ENCODE results near the gene IFI27. TPM values are rescaled to one million over a fixed set of nuclear protein-coding genes. Genes with fewer than 3 reads are reported as not detected.

IFI27 gene
- total RNA-seq, 1 experiment from 2014 or later = 816 TPM

DNA sequence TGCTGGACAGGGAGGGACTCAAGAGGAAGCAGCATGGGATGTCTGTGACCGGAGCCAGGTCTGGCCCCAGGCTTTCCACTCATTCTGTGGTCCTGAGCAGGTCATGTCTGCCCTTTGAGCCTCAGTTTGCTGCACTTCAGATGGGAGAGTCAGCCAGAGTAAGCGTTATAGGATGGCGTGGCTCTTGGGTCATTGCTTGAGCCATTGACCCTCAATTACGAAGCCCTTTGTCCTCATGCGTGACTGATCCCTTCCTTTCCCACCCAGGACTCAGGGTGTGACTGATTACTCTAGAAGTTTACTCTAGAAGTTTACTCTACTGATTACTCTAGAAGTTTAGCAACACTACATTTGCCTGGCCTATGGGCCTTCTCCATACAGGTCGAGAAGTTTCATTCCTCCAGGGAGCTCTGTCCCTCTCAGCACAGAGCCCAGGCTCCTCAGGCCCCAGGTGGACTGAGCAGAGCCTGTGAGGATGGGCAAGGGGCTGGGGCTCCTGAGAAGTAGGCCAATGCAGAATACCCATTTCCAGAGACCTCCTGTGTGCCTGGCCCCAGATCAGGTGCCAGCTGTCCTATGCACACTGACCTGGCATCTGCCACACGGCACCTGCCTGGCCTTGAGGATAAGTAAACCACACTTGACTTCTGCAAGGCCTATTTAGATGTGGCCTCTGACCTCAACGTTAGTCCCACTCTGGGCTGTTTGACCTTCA, 7.6 kb upstream of the IFI27 start:
- no peak for DNase-seq (ENCODE audit: low spot score)

DNA sequence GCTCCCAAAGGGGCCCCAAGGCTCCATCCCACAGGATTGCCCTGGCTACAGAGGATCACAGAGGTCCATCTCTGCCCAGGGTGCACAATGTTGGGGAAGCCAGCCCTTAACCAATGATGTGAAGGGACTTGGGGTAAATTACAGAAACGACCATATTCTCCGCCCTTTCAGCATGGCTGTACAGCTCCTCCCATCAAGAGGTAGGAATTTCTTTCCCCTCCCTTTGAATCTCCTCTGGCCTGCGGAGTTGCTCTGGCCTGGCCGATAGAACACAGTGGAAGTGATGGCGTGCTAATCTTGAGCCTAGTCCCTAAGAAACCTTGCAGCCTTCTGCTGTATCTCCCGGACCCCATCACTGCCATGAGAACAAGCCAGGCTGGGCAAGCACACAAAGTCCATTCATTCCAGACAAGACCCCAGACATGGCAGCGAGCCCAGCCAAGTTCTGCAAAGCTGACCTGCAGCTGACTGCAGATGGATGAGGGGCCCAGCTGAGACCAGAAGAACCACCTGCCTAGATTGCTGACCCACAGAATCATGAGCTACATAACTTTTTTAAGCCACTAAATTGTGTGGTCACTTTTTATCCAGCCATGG, 6.9 kb upstream of the IFI27 start:
- DNase-seq (ENCODE audit: low spot score) = no peak

GRCh38 chr14:94104731-94105130, 5.8 kb upstream of the IFI27 start:
- DNase-seq (ENCODE audit: low spot score) = no peak

- no peak for DNase-seq (ENCODE audit: low spot score)
These were observed 653 bp upstream of the IFI27 start for GRCh38 chr14:94109915-94110250.

DNA sequence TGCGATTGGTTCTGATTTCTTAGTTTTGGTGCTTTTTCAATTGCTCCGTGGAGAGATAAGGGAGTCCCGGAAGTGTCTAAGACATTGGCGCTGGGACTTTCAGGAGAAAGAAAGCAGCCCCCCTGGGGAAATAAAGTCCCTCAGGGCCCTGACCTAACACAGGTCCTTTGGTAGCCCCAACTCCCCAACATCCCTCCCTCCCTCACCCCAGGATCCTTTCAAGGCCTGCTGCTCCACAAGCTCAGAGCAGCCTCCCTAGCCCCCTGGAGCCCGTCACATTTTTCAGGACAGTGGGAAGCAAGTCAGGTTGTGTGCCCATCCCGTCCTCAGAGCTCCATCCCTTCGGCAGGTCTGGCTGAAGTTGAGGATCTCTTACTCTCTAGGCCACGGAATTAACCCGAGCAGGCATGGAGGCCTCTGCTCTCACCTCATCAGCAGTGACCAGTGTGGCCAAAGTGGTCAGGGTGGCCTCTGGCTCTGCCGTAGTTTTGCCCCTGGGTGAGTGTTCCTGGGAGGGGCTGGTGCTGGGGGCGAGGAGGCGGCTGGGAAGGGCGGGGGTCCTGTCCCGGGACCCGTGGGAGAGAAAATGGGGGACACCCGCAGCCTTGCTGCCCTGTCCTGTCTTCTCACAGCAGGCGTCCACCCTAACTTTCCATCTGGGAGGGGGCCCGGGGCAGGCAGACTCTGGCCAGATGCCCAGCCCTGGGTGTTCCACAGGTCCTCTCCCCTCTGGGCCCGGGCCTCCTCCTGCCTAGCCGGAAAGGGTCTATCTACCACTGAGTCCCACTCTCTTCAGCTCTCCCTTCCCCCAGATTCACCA, 950 bp downstream of the IFI27 start:
- no peak for DNase-seq (ENCODE audit: low spot score)

- no peak for DNase-seq (ENCODE audit: low spot score)
These were observed 2.1 kb downstream of the IFI27 start for GRCh38 chr14:94112513-94113063.

DNA sequence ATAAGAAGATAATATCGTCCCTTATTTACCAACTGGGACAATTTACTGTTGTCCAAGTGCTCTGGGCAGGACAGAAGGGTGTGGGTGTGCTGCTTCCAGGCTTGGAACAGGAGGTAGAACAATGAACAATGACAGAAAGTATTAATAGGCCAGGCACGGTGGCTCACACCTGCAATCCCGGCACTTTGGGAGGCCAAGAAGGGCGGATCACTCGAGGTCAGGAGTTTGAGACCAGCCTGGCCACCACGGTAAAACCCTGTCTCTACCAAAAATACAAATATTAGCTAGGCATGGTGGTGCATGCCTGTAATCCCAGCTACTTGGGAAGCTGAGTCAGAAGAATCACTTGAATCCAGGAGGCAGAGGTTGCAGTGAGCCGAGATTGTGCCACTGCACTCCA, 2.5 kb downstream of the IFI27 start:
- no peak for DNase-seq (ENCODE audit: low spot score)

DNA sequence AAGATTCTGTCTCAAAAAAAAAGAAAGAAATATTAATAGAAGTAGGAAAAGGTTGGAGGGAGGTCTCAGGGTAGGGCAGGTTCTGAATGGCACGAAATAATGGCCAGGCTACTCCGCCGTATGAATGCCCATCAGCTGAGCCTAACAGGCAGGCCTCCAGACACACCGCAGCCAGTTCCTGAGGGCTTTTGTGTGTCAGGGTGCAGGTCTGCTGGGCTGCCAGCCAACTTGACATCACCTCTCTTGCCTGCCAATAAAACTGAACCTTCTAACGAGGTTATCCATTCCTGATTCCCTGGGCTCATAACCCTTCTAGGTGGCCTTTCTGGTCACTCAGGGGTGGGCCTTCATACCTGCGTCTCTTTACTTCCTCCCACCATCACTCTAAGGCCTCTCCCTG, 3.0 kb downstream of the IFI27 start:
- DNase-seq (ENCODE audit: low spot score) = no peak

- DNase-seq (ENCODE audit: low spot score) = no peak
These were observed 3.5 kb downstream of the IFI27 start for GRCh38 chr14:94113908-94114588.

GRCh38 chr14:94114589-94115057, 4.1 kb downstream of the IFI27 start:
- DNase-seq (ENCODE audit: low spot score) = no peak

DNA sequence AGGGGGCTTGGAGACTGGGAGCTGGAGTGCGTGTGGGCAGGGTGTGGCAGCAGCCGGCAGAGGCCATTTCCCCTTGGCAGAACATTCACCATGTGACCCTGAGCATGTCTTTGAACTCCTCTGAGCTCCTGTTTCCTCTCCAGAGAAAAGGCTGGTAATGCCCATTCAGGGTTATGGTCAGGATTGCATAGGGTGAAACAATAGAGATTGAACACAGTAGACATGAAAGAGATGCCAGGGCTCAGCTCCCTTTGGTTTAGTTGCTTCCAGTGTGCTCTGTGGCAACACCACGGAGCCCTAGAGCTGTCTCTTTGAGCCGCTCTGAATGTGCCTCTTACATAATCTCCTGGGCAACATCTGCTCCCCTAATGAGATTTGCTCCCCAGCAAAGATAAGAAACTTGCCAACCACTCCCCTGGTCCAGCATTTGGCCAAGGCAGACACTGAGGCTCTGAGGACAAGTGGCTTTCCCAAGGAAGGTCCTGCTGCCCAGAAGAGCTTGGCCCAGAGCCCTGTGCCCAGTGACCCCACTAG, 4.6 kb downstream of the IFI27 start:
- no peak for DNase-seq (ENCODE audit: low spot score)

DNA sequence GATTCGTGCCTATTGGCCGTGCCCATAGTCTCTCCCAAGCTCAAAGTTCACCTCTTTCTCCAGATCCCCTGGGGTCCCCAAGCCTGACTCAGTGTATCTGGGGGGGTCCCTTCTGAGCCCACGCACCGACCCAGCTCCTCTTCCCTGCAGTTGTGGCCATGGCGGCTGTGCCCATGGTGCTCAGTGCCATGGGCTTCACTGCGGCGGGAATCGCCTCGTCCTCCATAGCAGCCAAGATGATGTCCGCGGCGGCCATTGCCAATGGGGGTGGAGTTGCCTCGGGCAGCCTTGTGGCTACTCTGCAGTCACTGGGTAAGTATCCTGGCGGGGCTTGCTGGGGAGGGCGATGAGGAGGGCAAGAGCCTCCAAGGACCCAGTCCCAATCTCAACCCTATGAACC, 5.1 kb downstream of the IFI27 start:
- DNase-seq (ENCODE audit: low spot score) = no peak

- DNase-seq (ENCODE audit: low spot score) = no peak
These were observed 6.2 kb downstream of the IFI27 start for GRCh38 chr14:94116701-94117100.

- no peak for DNase-seq (ENCODE audit: low spot score)
These were observed 7.3 kb downstream of the IFI27 start for GRCh38 chr14:94117856-94118255.

GRCh38 chr14:94119071-94119470, 8.5 kb downstream of the IFI27 start:
- no peak for DNase-seq (ENCODE audit: low spot score)

GRCh38 chr14:94120667-94121340, 10.3 kb downstream of the IFI27 start:
- DNase-seq (ENCODE audit: low spot score) = no peak

- DNase-seq (ENCODE audit: low spot score) = no peak
These were observed 10.9 kb downstream of the IFI27 start for GRCh38 chr14:94121485-94121884.

DNA sequence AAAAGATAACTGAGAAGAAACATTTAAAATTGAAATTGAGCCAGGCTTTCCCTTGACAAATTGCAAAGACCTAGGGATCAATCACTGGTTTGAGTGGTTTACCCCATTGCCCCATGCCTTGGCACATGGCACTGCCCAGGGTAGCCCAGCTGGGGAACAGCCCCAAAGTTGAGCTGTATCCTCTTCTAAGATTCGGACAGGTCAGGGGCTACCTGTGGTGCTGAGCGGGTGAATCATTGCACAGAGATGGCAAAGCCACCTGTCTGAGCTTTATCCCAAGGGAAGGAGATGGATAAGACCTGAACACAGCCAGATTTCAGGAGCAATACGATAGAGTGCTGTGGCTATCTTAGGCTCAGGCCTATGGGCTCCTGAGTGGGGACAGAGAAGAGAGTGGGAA, 11.9 kb downstream of the IFI27 start:
- no peak for DNase-seq (ENCODE audit: low spot score)

DNA sequence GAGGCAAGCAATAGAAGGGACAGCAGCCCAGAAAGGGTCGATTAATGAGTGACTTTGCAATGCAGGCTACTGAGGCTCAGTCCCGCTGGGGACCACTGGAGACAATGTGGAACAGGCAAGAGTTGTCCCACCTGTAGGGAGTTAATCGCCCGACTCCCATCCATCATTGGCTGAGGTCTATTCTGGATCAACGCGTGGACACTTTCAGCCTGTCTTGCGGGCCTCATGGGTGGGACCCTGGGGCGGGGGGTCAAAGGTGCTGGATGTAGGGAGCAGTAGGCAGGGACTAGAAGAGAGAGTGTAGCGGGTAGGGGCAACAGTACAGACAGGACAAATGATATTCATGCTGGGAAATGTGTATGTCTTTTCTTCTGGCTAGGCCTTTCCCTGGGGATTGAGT, 12.8 kb downstream of the IFI27 start:
- no peak for DNase-seq (ENCODE audit: low spot score)

- DNase-seq (ENCODE audit: low spot score) = no peak
These were observed 13.3 kb downstream of the IFI27 start for GRCh38 chr14:94123868-94124267.

All from HT-29 (cell line).